DMS53 treated with DMSO at 0.1 percent for 48 hours (cell line): Measurements from ENCODE around the gene HCFC2.

Experiments used
- DNase-seq: peaks from one replicate; lab custom pipeline; 2025; ENCODE audit not compliant: unreplicated experiment; lab: John Stamatoyannopoulos, UW

The HCFC2 gene

GRCh38 chr12:104056419-104056972 is 7.8 kb upstream of the HCFC2 start:
- DNase-seq = peak; percentile 42

- DNase-seq = peak; percentile 31
Measured at GRCh38 chr12:104057771-104058197, 6.5 kb upstream of the HCFC2 start.

- DNase-seq = no peak
Measured at GRCh38 chr12:104058802-104059201, 5.5 kb upstream of the HCFC2 start.

- no peak for DNase-seq
Measured at GRCh38 chr12:104059963-104060362, 4.4 kb upstream of the HCFC2 start.

- DNase-seq = peak; percentile 58
Measured at GRCh38 chr12:104060791-104061190, 3.5 kb upstream of the HCFC2 start.

- DNase-seq = peak; percentile 53
Measured at GRCh38 chr12:104063712-104064030, 660 bp upstream of the HCFC2 start.

DNA sequence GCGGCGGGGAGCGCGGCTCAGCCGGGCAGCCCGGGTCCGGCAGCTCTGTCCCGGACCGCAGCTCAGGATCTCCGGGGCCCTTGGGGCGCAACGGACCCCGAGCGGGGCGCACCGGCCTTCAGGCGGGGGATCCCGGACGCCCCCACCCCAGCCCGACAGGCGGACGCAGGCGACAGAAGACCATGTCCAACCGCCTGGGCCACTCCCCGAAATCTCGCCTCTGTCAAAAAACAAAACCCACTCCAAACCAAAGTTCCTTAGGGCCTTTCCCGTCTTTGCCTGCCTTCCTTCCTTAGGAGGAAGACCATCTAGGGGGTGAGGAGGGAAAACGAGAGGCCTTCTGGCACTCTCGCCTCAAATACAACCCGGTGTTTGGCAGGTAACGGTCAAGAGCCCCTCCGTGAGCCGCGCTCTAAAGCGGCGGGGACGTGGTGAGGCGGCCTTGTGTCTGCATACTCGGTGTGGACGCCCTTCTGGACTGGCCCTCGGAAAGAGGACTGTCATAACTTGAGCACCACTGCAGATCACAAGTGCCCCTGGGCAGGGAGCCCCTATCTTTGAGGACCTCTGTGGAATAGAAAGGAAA is 604 bp downstream of the HCFC2 start:
- DNase-seq = no peak

GRCh38 chr12:104072099-104072498 is 7.8 kb downstream of the HCFC2 start:
- DNase-seq = no peak

DNA sequence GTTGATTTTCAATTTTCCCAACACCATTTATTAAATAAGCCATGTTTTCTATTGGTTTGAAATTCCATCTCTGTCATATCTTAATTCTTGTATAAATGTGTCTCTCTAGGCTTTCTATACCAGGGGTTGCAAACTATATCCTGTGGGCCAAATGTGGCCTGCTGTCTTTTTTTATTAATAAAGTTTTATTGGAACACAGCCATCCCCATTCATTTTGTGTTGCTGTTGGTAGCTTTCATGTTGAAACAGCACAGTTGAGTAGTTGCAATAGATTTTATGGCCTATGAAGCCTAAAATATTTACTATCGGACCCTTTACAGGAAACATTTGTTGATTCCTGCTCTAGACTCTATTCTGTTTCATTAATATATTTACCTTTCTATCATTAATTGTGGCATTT is 9.4 kb downstream of the HCFC2 start:
- DNase-seq = no peak

- no peak for DNase-seq
Measured at GRCh38 chr12:104079024-104079423, 14.7 kb downstream of the HCFC2 start.

- DNase-seq = no peak
Measured at GRCh38 chr12:104080764-104081163, 16.4 kb downstream of the HCFC2 start.

DNA sequence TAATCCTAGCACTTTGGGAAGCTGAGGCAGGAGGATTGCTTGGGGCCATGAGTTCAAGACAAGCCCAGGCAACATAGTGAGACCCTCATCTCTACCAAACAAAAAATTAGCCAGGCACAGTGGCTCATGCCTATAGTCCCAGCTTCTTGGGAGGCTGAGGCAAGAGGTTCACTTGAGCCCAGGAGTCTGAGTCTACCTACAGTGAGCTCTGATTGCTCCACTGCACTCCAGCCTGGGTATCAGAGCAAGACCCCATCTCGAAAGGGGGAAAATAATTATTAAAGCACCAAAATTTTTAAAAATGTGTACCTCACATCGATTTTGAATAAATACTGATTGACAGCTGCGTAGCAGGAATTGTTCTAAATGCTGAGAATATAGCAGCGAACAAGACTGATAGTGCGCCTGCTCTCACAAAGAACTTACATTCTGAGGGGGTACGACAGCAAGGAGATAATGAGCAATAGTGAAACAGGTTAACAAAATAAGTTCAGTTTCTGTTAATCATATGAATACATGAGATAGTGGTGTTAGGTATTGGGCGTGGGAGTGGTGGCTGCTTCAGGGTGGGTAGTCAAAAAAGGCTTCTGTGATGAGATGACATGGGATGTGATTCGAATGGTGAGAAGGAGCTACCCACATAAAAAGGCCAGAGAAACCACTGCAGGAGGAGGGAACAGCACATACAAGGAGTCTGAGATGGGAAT is 19.6 kb downstream of the HCFC2 start:
- no peak for DNase-seq

- no peak for DNase-seq
Measured at GRCh38 chr12:104090685-104091084, 26.4 kb downstream of the HCFC2 start.

- no peak for DNase-seq
Measured at GRCh38 chr12:104091136-104091535, 26.8 kb downstream of the HCFC2 start.

GRCh38 chr12:104094284-104094683 is 30.0 kb downstream of the HCFC2 start:
- no peak for DNase-seq

DNA sequence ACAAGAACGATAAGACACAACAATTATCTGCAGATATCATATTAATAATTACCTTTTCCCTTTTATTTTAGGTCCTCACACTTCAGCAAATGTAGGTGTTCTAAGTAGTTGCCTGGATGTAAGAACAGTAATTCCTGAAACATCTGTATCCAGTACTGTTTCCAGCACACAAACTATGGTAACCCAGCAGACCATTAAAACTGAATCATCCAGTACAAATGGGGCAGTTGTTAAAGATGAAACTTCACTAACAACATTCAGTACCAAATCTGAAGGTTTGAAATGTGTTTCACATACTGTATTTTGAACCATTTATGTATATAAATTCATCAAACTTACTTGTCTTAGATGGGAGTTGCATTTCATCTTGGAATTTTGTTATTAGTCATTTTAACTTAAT is 31.0 kb downstream of the HCFC2 start:
- no peak for DNase-seq

- DNase-seq = no peak
Measured at GRCh38 chr12:104097954-104098353, 33.6 kb downstream of the HCFC2 start.

DNA sequence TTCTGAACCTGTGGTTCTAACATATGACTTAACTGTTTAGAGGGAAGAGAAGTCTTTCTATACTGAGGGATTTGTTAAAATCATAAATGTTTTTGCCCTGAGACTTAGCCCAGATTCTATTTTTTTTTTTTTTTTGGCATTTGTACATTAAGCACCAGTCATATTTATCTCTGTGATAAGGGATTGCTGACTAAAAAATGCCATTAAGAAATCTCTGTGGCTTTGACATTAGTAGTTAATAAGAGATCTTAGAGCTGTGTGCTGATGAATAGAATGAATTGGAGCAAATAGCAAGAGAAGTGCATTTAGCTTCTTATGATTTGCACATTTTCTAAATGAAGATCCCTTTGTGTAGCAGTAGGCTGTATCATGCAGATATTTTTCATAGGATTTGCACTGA is 41.1 kb downstream of the HCFC2 start:
- DNase-seq = no peak

GRCh38 chr12:104106965-104107364 is 42.6 kb downstream of the HCFC2 start:
- no peak for DNase-seq

DNA sequence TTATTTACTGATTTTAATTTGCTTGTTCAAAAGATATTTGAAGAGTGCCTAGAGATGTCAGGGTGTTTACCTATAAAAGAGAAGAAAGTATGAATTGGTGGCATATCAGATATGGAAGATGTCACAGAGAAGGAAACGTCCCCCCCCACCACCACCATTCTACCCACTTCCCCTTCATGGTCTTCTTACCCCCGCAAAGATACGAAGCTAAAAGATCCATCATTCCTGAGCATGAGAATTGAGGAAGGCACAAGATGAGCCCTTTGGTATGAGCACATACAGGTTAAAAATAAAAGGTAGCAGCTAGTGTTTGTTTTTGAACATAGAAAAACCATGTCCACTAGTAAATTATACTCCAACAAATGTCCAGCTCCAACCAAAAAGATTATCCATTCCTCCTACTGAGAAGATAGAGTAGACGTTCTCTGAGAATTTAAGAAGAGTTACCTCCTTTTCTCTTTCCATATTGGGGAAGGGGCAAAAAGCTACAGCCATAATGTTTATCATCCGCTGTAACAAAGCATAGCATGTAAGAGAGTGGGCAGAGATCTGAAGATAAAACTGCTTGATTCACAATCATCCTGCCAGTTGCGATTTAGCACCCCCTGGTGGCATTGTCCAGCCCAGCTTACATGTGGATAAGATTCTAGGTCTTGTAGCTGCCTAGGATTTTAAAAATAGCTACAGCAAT is 44.6 kb downstream of the HCFC2 start:
- DNase-seq = peak; percentile 86

DNA sequence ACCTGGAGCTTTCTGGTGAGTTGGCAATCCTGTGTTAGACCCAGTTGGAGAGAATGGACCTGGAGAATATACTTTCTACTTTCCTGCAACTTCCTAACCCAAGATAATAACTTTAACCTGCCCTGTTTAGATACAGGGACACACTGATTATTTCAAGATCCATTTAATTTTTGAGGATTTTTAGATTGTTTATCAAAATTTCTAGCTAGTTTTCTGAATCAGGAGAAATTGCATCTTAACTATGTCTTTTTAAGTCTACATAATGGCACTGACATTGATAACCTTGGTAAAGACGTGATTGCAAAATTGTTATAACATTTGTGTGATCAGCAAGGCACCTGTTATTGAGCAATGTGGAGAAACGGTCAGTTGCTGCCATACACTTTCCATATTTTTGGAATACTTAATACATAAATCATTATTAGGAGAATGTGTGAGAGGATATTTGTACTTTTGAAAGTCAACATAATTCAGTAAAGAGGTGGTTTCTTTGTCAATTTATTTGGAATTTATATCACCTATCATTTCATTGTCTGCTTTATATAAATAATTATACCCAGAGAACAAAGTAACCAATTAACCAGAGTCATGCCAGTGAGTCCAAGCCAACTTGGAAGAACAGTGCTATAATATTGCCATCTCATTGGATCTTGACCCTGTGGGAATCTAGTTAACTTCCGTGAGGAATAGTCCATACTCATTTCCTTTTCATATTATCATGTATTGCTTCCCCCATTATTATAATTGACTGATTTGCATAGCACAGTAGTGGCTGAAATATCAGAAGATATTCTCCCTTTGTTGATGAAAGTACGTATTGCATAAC is 45.3 kb downstream of the HCFC2 start:
- no peak for DNase-seq
